ENCODE data around the gene ZFP3.
"Not testable (repeated sequence)": the region's sequence is repeated elsewhere in the genome, so short reads cannot be mapped to it uniquely, and the experiment has no call there.

The ZFP3 gene

DNA sequence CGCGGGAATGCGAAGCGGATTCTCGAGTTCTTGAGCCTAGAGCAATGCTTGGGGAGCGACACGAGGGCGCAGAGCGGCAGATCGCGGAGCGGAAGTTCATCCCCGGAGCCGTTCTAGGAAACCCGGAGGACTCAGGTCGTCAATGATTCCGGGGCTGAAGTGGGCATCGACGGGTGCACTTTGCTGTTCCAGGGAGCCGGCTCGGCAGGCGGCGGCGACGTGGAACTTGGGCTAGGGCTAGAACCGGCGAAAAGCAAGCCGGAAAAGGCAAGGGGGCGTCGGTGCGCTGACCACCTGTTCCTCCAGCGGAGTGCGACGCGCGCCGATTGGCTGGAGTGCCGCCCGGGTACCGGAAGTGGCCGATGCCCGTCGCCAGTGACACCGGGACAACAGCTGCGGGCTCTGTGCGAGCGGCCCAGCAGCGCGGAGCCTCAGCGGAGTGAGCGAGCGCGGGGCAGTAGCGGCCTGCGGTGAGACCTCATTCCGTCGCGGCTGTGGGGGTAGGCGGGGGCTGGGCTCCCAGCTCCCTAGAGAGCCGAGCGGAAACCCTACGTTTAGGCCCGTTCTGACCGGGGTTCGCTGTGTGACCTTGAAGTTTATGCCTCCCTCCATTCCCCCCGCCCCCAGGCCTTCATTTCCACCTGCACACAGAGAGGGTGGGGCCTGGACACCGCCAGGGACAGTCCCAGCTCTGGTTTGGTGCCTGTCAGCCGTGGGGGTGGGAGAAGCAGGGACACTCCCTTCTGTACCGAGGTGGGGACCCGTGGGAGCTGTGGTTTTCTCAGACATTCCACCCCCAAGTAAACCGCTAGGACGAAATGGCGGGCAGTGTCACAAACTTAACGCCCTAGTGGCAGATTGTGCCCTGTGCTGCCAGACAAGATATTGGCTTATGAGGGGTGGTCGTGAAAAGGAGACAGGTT lies at the start of gene ZFP3:
Gene ZFP3 (plus strand): TSS at position 362 of the 923 bp plus-strand sequence. CDS start 13,038 bp downstream, outside the sequence.
- peak; percentile 91 for DNase-seq (ENCODE audit: low spot score)

- not testable (repeated sequence) for DNase-seq (ENCODE audit: low spot score)
These were observed 48.1 kb upstream of the ZFP3 start for GRCh38 chr17:5030168-5030567.

- peak; percentile 91 for DNase-seq (ENCODE audit: low spot score)
These were observed 46.7 kb upstream of the ZFP3 start for GRCh38 chr17:5031365-5032082.

- no peak for DNase-seq (ENCODE audit: low spot score)
These were observed 45.4 kb upstream of the ZFP3 start for GRCh38 chr17:5032865-5033264.

- no peak for DNase-seq (ENCODE audit: low spot score)
These were observed 44.8 kb upstream of the ZFP3 start for GRCh38 chr17:5033352-5034015.

- no peak for DNase-seq (ENCODE audit: low spot score)
These were observed 44.2 kb upstream of the ZFP3 start for GRCh38 chr17:5034063-5034462.

DNA sequence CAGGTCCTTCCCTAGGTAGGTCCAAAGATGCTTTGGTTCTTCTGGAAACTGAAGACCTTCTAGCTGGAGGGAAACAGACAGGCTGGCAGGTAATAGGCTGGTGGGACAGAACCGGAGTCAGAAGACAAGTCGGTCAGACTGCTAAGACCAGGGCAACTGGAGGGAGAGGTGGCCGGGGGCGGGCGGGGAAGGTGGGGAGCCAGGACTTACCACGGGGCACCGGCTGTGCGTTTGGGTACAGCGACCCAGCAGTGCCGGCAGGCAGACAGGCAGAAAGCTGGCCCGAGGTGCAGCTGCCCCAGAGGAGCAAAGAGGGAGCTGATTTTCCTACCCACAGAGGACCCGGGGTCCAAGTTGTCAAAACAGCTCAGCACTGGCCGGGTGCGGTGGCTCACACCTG lies 43.6 kb upstream of the ZFP3 start:
- DNase-seq (ENCODE audit: low spot score) = no peak

DNA sequence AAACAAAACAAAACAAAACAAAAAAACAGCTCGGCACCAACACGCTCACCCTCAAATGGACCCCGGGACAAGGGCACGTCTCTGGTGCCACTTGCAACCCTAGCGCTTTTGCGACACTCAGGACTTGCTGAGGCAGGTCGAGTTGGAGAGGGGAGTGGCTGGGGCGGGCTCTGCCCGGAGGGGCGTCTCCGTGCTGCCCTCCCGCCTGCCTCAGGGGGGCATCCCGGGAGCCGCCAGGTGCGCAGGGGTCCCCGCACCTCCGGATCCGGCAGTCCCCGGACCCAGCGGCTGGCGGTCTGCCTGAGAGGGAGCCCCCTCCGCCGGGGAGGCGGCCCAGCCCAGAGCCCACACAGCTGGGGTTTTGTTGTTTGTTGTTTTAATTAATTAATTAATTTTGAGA lies 43.0 kb upstream of the ZFP3 start, which contains the start of gene SLC52A1:
Gene SLC52A1 (minus strand): TSS at position 112 of the 400 bp plus-strand sequence. CDS start 820 bp downstream, outside the sequence.
- no peak for DNase-seq (ENCODE audit: low spot score)

GRCh38 chr17:5042157-5043022 lies 35.9 kb upstream of the ZFP3 start:
- DNase-seq (ENCODE audit: low spot score) = no peak

DNA sequence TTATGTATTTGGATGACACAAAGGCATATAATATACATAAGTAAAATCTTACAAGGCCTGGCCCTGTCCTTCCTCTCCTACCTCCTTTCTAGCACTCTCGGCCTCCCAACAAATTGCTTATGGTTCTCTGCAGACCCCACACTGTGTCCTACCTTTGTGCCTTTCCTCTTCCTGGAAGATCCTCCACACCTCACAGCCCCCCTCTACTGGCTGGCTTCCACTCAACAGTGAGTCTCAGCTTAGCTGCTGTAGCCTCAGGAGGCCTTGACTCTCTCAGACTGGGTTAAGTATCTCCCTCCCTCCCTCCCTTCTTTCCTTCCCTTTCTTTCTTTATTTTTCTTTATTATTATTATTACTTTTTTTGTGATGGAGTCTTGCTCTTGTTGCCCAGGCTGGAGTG lies 34.7 kb upstream of the ZFP3 start:
- DNase-seq (ENCODE audit: low spot score) = no peak

- no peak for DNase-seq (ENCODE audit: low spot score)
These were observed 33.6 kb upstream of the ZFP3 start for GRCh38 chr17:5044630-5045029.

GRCh38 chr17:5045496-5045895 lies 32.8 kb upstream of the ZFP3 start:
- no peak for DNase-seq (ENCODE audit: low spot score)

GRCh38 chr17:5047446-5047845 lies 30.8 kb upstream of the ZFP3 start:
- no peak for DNase-seq (ENCODE audit: low spot score)

GRCh38 chr17:5049314-5049841 lies 28.9 kb upstream of the ZFP3 start:
- DNase-seq (ENCODE audit: low spot score) = no peak

DNA sequence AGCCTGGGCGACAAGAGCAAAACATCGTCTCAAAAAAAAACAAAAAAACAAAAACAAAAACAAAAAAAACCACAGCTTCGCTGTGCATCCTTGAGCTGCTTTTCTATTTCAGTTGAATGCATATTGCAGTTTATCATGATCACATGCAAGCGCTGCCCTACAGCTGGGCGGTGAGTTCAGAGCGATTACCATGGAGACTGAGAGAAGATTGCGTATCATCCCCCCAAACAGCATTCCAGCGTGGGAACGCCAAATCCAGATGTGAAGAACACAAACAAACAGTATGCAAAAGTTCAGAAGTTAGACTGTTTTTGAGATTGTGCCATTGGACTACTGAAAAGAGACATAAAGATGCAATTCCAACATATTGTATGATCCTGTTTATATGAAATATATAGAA lies 28.0 kb upstream of the ZFP3 start:
- DNase-seq (ENCODE audit: low spot score) = no peak

DNA sequence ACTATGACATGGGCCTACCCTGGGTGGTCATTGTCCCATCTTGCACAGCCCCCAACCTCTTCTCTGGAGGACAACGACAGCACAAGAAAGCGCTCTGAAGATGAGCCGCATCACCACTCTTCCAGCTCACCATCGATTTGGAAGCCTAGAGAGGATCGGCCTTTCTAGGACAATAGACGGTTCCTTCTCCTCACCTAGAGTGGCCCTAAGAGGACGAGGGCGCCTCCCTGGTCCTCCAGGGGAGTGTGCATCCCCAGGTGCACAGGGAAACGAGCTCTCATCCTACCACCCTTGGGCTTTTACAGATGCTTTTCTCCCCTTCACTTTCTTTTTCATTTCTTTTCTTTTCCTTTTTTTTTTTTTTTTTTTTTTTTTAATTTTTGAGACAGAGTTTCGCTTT lies 22.7 kb upstream of the ZFP3 start:
- no peak for DNase-seq (ENCODE audit: low spot score)

DNA sequence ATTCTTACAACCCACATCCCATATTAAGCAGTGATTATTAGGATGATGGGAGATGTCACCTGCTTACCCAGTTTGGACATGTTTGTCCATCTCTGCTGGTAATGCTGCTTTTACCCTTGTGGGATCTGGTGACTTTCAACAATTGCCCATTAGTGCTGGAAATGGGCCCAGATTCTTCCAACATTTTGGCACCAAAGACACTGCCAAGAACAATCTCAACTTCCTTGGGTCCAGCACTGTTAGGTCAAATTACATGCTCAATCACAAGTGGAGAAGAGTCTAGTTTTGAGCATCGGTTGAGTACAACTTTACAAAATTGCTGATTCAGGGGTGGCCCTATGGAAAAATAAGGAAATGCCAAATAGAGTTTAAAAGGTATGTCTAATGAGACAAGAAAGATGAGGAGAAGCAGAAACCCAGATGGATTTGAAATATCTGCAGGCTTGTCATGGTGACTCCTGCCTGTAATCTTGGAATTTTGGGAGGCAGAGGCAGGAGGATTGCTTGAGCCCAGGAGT lies 13.0 kb upstream of the ZFP3 start:
- DNase-seq (ENCODE audit: low spot score) = no peak

- no peak for DNase-seq (ENCODE audit: low spot score)
These were observed 10.0 kb upstream of the ZFP3 start for GRCh38 chr17:5068236-5068635.

DNA sequence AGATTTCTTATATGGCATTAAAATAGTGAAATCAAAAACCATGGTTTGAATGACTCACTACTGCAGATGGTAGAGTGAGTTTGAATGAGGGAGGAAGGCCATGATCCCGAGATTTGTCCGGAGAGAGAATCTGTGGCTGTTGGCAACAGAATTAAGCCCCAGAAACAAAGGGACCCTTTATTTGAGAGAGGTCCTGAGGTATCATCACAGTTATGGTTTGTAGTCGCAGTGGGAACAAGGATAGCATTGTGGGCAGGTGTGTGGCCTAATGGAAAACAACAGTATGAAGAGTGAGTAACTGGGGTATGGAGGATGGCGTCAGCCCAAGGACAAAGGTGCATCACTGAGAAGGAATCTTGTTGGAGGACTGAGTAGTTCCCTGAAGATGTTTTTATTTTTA lies 8.5 kb upstream of the ZFP3 start:
- DNase-seq (ENCODE audit: low spot score) = no peak

- not testable (repeated sequence) for DNase-seq (ENCODE audit: low spot score)
These were observed 2.8 kb upstream of the ZFP3 start for GRCh38 chr17:5075472-5075871.

GRCh38 chr17:5077275-5077674 lies 992 bp upstream of the ZFP3 start:
- not testable (repeated sequence) for DNase-seq (ENCODE audit: low spot score)
